Liver (tissue), 9 donors: ENCODE data around the gene AUP1. TPM values are rescaled to one million over a fixed set of nuclear protein-coding genes. Genes with fewer than 3 reads are reported as not detected.

Experiments used
- DNase-seq: peaks from one replicate; pipeline ENCODE4 v3.0.0-alpha.2; 2017; ENCODE audit warnings: low spot score
- H3K27ac ChIP-seq, 2 donors: one replicate each; pipeline ENCODE4 v1.7.0; 2013; ENCODE audit warnings: inconsistent platforms in 2 of 2, low read length in 2 of 2, control low read depth in 1 of 2, low read depth in 1 of 2, mild to moderate bottlenecking in 1 of 2
- H3K27me3 ChIP-seq, 4 donors: one replicate each; pipeline versions ENCODE4 v1.6.1 to v1.7.0; 2013; ENCODE audit warnings: low read length in 3 of 4, inconsistent platforms in 1 of 4, mild to moderate bottlenecking in 1 of 4, moderate library complexity in 1 of 4; ENCODE audit not compliant: control insufficient read depth in 4 of 4, insufficient read depth in 4 of 4
- H3K36me3 ChIP-seq, 4 donors: one replicate each; pipeline versions ENCODE4 v1.6.1 to v1.7.0; 2013; ENCODE audit warnings: low read length in 3 of 4, mild to moderate bottlenecking in 3 of 4, low read depth in 1 of 4, moderate library complexity in 1 of 4; ENCODE audit not compliant: control insufficient read depth in 4 of 4, insufficient read depth in 3 of 4
- H3K4me1 ChIP-seq, 4 donors: one replicate each; pipeline versions ENCODE4 v1.6.1 to v1.7.0; 2013; ENCODE audit warnings: low read length in 3 of 4, mild to moderate bottlenecking in 3 of 4, moderate library complexity in 1 of 4; ENCODE audit not compliant: control insufficient read depth in 4 of 4, insufficient read depth in 4 of 4
- H3K4me3 ChIP-seq, 3 donors: one replicate each; pipeline versions ENCODE4 v1.6.1 to v1.7.0; 2013; ENCODE audit warnings: low read length in 3 of 3, control low read depth in 1 of 3, low read depth in 1 of 3, mild to moderate bottlenecking in 1 of 3
- H3K9ac ChIP-seq, 2 donors: one replicate each; pipeline ENCODE4 v1.7.0; 2013; ENCODE audit warnings: low read length in 2 of 2, mild to moderate bottlenecking in 2 of 2, moderate library complexity in 2 of 2, control low read depth in 1 of 2, low read depth in 1 of 2
- H3K9me3 ChIP-seq, 4 donors: one replicate each; pipeline versions ENCODE4 v1.6.1 to v1.7.0; 2013; ENCODE audit warnings: low read length in 3 of 4; ENCODE audit not compliant: control insufficient read depth in 4 of 4
- EGR1 ChIP-seq, 2 donors: IDR thresholded peaks; 2 replicates each; pipeline ENCODE4 v1.6.1; 2016 to 2018; ENCODE audit warnings: antibody characterized with exemption in 2 of 2, low read depth in 2 of 2
- FOXA1 ChIP-seq: IDR thresholded peaks from 2 replicates; pipeline ENCODE4 v1.6.1; 2016; ENCODE audit warnings: antibody characterized with exemption
- FOXA2 ChIP-seq: IDR thresholded peaks from 2 replicates; pipeline ENCODE4 v1.6.1; 2016; ENCODE audit warnings: antibody characterized with exemption
- GABPA ChIP-seq, 2 donors: IDR thresholded peaks in 1 of 2; conservative IDR thresholded peaks in 1 of 2; 2 replicates each; pipeline ENCODE4 v1.6.1; 2016; ENCODE audit warnings: antibody characterized with exemption in 2 of 2, mild to moderate bottlenecking in 1 of 2, moderate library complexity in 1 of 2
- HNF4A ChIP-seq, 2 donors: conservative IDR thresholded peaks; 2 replicates each; pipeline ENCODE4 v1.6.1; 2016; ENCODE audit warnings: antibody characterized with exemption in 2 of 2, mild to moderate bottlenecking in 2 of 2
- HNF4G ChIP-seq: IDR thresholded peaks from 2 replicates; pipeline ENCODE4 v1.6.1; 2016; ENCODE audit warnings: antibody characterized with exemption
- JUND ChIP-seq, 2 donors: IDR thresholded peaks; 2 replicates each; pipeline ENCODE4 v1.6.1; 2016; ENCODE audit warnings: antibody characterized with exemption in 2 of 2
- NR2F2 ChIP-seq: IDR thresholded peaks from 2 replicates; pipeline ENCODE4 v1.6.1; 2016; ENCODE audit warnings: antibody characterized with exemption
- RAD21 ChIP-seq, 2 donors: IDR thresholded peaks; 2 replicates each; pipeline ENCODE4 v1.6.1; 2016; ENCODE audit warnings: antibody characterized with exemption in 2 of 2, mild to moderate bottlenecking in 2 of 2
- RXRA ChIP-seq, 2 donors: IDR thresholded peaks; 2 replicates each; pipeline ENCODE4 v1.6.1; 2017 to 2018; ENCODE audit warnings: antibody characterized with exemption in 2 of 2, mild to moderate bottlenecking in 1 of 2
- SP1 ChIP-seq: IDR thresholded peaks from 2 replicates; pipeline ENCODE4 v1.6.1; 2018; ENCODE audit warnings: antibody characterized with exemption, mild to moderate bottlenecking
- TAF1 ChIP-seq: conservative IDR thresholded peaks from 2 replicates; pipeline ENCODE4 v1.6.1; 2016; ENCODE audit warnings: antibody characterized with exemption, mild to moderate bottlenecking
- YY1 ChIP-seq: IDR thresholded peaks from 2 replicates; pipeline ENCODE4 v1.6.1; 2016; ENCODE audit warnings: antibody characterized with exemption, mild to moderate bottlenecking
- WGBS: extraction: QIAGEN DNeasy Blood & Tissue Kit; methylation state at CpG from one replicate; pipeline ENCODE4 v1.1.7; 2013; 5-methylcytosine and 5-hydroxymethylcytosine counted together
- polyA plus RNA-seq, 2 donors: library from polyadenylated mRNA; stranded (reverse) in 1 of 2; unstranded in 1 of 2; fragments of 200-250 nt in 1 of 2; fragments of >200 nt in 1 of 2; fragmentation: Nextera tagmentation in 1 of 2; extraction: Ambion mirVana in 1 of 2; gene quantifications; one replicate each; pipeline versions ENCODE4 v1.2.1 to v1.2.3, GENCODE V29; 2013 to 2015
- total RNA-seq, 2 donors: library from RNA; depleted of rRNA; stranded (reverse); fragments of >200 nt; gene quantifications; one replicate each; pipeline ENCODE4 v1.2.3, GENCODE V29; 2014
- TF ChIP-seq, protein P1 (sequence below): IDR thresholded peaks from 2 replicates; pipeline ENCODE4 v1.6.1; 2016; ENCODE audit warnings: antibody characterized with exemption
- TF ChIP-seq, protein P2 (sequence below): IDR thresholded peaks from 2 replicates; pipeline ENCODE4 v1.6.1; 2016; ENCODE audit warnings: antibody characterized with exemption
- TF ChIP-seq, protein P3 (sequence below): IDR thresholded peaks from 2 replicates; pipeline ENCODE4 v1.6.1; 2016; ENCODE audit warnings: antibody characterized with exemption, mild to moderate bottlenecking
- TF ChIP-seq, protein P4 (sequence below): fragments of 150-350 bp; IDR thresholded peaks from 2 replicates; pipeline ENCODE4 v1.5.1; 2017; ENCODE audit warnings: improper control_type of control experiment, low read depth, low read length; ENCODE audit not compliant: missing input control
- TF ChIP-seq, protein P5 (sequence below): IDR thresholded peaks from 2 replicates; pipeline ENCODE4 v1.6.1; 2016; ENCODE audit warnings: antibody characterized with exemption
- donor health status: healthy.
- donor health status: healthy.
- donor health status: healthy.
- donor health status: healthy.
- donor health status: healthy.

Gene AUP1
- total and polyA plus RNA-seq, 4 donors = 62.6 to 126 (median 109) TPM

DNA sequence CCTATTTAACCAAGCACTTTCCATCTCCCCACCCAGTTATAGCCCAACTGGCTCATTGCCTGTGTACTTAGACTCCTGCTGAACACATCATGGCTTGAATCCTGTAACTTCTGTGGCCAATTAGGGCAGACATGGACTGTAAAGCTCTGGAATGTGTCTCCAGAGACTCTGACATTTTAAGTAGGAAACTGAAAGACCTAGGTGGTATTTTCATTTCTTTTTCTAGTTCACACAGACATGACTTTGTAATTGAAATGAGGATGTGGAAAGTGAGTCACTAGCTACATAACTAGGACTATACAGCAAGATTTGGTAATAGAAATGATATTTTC is 37.2 kb upstream of the AUP1 start:
- Histone ChIP-seq H3K4me3 (no peak overlapping the region), H3K9ac (no peak overlapping the region), H3K27ac (no peak overlapping the region), H3K27me3 (no peaks in the 10 kb centered on the region), H3K36me3 (no peaks in the 10 kb centered on the region), H3K4me1 (no peaks in the 10 kb centered on the region), H3K9me3 (no peaks in the 10 kb centered on the region)
- no peak for TF ChIP-seq YY1
- TF ChIP-seq, protein P1, sequence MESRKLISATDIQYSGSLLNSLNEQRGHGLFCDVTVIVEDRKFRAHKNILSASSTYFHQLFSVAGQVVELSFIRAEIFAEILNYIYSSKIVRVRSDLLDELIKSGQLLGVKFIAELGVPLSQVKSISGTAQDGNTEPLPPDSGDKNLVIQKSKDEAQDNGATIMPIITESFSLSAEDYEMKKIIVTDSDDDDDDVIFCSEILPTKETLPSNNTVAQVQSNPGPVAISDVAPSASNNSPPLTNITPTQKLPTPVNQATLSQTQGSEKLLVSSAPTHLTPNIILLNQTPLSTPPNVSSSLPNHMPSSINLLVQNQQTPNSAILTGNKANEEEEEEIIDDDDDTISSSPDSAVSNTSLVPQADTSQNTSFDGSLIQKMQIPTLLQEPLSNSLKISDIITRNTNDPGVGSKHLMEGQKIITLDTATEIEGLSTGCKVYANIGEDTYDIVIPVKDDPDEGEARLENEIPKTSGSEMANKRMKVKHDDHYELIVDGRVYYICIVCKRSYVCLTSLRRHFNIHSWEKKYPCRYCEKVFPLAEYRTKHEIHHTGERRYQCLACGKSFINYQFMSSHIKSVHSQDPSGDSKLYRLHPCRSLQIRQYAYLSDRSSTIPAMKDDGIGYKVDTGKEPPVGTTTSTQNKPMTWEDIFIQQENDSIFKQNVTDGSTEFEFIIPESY = no peak
- TF ChIP-seq, protein P2, sequence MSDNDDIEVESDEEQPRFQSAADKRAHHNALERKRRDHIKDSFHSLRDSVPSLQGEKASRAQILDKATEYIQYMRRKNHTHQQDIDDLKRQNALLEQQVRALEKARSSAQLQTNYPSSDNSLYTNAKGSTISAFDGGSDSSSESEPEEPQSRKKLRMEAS = no peak
- no peak for TF ChIP-seq TAF1
- no peak for TF ChIP-seq SP1
- no peak for TF ChIP-seq GABPA (IDR thresholded peaks at IDR 0.05 in 1 of 2, conservative IDR thresholded peaks at IDR 0.05 in 1 of 2)
- no peak for TF ChIP-seq FOXA2
- TF ChIP-seq, protein P3, sequence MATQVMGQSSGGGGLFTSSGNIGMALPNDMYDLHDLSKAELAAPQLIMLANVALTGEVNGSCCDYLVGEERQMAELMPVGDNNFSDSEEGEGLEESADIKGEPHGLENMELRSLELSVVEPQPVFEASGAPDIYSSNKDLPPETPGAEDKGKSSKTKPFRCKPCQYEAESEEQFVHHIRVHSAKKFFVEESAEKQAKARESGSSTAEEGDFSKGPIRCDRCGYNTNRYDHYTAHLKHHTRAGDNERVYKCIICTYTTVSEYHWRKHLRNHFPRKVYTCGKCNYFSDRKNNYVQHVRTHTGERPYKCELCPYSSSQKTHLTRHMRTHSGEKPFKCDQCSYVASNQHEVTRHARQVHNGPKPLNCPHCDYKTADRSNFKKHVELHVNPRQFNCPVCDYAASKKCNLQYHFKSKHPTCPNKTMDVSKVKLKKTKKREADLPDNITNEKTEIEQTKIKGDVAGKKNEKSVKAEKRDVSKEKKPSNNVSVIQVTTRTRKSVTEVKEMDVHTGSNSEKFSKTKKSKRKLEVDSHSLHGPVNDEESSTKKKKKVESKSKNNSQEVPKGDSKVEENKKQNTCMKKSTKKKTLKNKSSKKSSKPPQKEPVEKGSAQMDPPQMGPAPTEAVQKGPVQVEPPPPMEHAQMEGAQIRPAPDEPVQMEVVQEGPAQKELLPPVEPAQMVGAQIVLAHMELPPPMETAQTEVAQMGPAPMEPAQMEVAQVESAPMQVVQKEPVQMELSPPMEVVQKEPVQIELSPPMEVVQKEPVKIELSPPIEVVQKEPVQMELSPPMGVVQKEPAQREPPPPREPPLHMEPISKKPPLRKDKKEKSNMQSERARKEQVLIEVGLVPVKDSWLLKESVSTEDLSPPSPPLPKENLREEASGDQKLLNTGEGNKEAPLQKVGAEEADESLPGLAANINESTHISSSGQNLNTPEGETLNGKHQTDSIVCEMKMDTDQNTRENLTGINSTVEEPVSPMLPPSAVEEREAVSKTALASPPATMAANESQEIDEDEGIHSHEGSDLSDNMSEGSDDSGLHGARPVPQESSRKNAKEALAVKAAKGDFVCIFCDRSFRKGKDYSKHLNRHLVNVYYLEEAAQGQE = no peak
- TF ChIP-seq EGR1 (IDR thresholded peaks at IDR 0.05; ENCODE audit: low read depth in 2 of 2) = no peak
- no peak for TF ChIP-seq FOXA1
- TF ChIP-seq, protein P4, sequence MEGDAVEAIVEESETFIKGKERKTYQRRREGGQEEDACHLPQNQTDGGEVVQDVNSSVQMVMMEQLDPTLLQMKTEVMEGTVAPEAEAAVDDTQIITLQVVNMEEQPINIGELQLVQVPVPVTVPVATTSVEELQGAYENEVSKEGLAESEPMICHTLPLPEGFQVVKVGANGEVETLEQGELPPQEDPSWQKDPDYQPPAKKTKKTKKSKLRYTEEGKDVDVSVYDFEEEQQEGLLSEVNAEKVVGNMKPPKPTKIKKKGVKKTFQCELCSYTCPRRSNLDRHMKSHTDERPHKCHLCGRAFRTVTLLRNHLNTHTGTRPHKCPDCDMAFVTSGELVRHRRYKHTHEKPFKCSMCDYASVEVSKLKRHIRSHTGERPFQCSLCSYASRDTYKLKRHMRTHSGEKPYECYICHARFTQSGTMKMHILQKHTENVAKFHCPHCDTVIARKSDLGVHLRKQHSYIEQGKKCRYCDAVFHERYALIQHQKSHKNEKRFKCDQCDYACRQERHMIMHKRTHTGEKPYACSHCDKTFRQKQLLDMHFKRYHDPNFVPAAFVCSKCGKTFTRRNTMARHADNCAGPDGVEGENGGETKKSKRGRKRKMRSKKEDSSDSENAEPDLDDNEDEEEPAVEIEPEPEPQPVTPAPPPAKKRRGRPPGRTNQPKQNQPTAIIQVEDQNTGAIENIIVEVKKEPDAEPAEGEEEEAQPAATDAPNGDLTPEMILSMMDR = no peak
- TF ChIP-seq, protein P5, sequence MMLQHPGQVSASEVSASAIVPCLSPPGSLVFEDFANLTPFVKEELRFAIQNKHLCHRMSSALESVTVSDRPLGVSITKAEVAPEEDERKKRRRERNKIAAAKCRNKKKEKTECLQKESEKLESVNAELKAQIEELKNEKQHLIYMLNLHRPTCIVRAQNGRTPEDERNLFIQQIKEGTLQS = no peak
- no peak for TF ChIP-seq NR2F2
- no peak for TF ChIP-seq HNF4G
- TF ChIP-seq RXRA (IDR thresholded peaks at IDR 0.05) = no peak
- no peak for TF ChIP-seq JUND (IDR thresholded peaks at IDR 0.05)
- DNase-seq = no peak

DNA sequence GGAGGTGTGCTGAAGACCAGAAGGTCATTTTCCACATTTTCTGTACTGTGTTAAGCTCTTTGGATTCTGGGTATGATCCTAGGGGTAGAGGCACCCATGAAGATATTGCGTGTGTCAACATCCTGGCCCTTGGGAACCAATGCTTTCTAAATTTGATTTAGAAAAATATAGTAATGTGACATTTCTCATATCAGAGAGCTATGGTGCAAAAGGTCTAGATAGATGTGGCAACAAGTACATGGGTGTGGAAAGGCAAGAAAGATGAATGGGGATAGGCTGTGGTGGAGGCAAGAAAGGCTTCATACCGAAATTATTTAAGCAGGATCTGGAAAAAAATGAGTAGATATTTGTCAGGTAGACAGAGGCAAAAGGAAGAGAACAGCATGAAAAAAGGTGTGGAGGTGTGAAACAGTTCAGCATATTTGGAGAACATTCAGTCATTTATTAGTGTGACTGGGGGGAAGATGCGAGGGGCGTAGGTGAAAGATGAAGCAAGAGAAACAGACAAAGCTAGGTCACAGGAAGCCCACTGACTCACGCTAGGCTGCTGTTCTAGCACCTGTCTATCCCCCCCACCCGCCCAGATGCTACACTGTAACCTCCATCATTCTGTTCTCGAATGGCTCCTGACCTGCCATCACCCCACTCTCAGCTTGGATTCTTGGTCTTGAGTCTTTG is 36.7 kb upstream of the AUP1 start:
- DNase-seq = no peak
- Histone ChIP-seq H3K9ac (no peak overlapping the region), H3K27ac (no peak overlapping the region), H3K4me1 (no peaks in the 10 kb centered on the region), H3K4me3 (no peak overlapping the region), H3K27me3 (no peaks in the 10 kb centered on the region), H3K9me3 (no peaks in the 10 kb centered on the region), H3K36me3 (no peaks in the 10 kb centered on the region)
- WGBS = 82% methylated on average over 7 of the region's 7 CpGs
- no peak for TF ChIP-seq NR2F2
- no peak for TF ChIP-seq EGR1 (IDR thresholded peaks at IDR 0.05; ENCODE audit: low read depth in 2 of 2)
- TF ChIP-seq, protein P4 = no peak
- no peak for TF ChIP-seq HNF4G
- TF ChIP-seq, protein P5 = no peak
- TF ChIP-seq, protein P2 = no peak
- TF ChIP-seq SP1 = no peak
- no peak for TF ChIP-seq FOXA2
- no peak for TF ChIP-seq HNF4A (conservative IDR thresholded peaks at IDR 0.05)
- no peak for TF ChIP-seq FOXA1
- no peak for TF ChIP-seq JUND (IDR thresholded peaks at IDR 0.05)
- TF ChIP-seq RAD21 (IDR thresholded peaks at IDR 0.05) = no peak
- TF ChIP-seq RXRA (IDR thresholded peaks at IDR 0.05) = no peak
